T-helper 2 cell treated with Interferon-gamma antibody and Interleukin-4, amounts not matched to agents 100 ng/mL and 5 ng/mL, for 36 hours (primary cell): ENCODE data around the gene SGTA. TPM values are rescaled to one million over a fixed set of nuclear protein-coding genes. Genes with fewer than 3 reads are reported as not detected.

Experiments
- intact Hi-C: fragments of 100-400 bp; cut with micrococcal nuclease; formaldehyde crosslinking; loops from one replicate; pipeline ENCODE4 v1.15.1; 2023
- total RNA-seq: library from RNA; stranded (reverse); gene quantifications from 2 replicates; pipeline ENCODE4 v1.2.3, GENCODE V29; 2022

Gene SGTA
- total RNA-seq, 1 donor from 2014 or later: 50.1 TPM

- intact Hi-C loops: no loop called here
These were observed 54.2 kb downstream of the SGTA start for GRCh38 chr19:2728783-2729387.

GRCh38 chr19:2727640-2727944, 55.5 kb downstream of the SGTA start:
- intact Hi-C loops: no loop called here

- intact Hi-C loops: no loop called here
These were observed 56.0 kb downstream of the SGTA start for GRCh38 chr19:2726904-2727639.

GRCh38 chr19:2726160-2726855, 56.8 kb downstream of the SGTA start:
- intact Hi-C loops: no loop called here

GRCh38 chr19:2724148-2724557, 58.9 kb downstream of the SGTA start:
- intact Hi-C loops: no loop called here

GRCh38 chr19:2723747-2724146, 59.3 kb downstream of the SGTA start:
- intact Hi-C loops: no loop called here

- intact Hi-C loops: no loop called here
These were observed 59.7 kb downstream of the SGTA start for GRCh38 chr19:2723345-2723715.

GRCh38 chr19:2722541-2723344, 60.3 kb downstream of the SGTA start:
- intact Hi-C loops: no loop called here

- intact Hi-C loops: no loop called here
These were observed 61.2 kb downstream of the SGTA start for GRCh38 chr19:2721570-2722540.

- intact Hi-C loops: no loop called here
These were observed 62.1 kb downstream of the SGTA start, which contains the start of gene DIRAS1 for GRCh38 chr19:2720777-2721569. TSS of gene DIRAS1 (minus strand) at chr19:2721372. CDS start at chr19:2717806, 3,566 bp downstream.

- intact Hi-C loops: no loop called here
These were observed 62.9 kb downstream of the SGTA start for GRCh38 chr19:2719920-2720776.

GRCh38 chr19:2719232-2719735, 63.8 kb downstream of the SGTA start:
- intact Hi-C loops: no loop called here

GRCh38 chr19:2717638-2718541, 65.2 kb downstream of the SGTA start:
- intact Hi-C loops: no loop called here

GRCh38 chr19:2716722-2717637, 66.1 kb downstream of the SGTA start:
- intact Hi-C loops: no loop called here

- intact Hi-C loops: no loop called here
These were observed 66.8 kb downstream of the SGTA start for GRCh38 chr19:2716275-2716650.

GRCh38 chr19:2715470-2716274, 67.4 kb downstream of the SGTA start:
- intact Hi-C loops: no loop called here
